Endodermal cell (in vitro differentiated cells): ENCODE results near the gene HNRNPH1. TPM values are rescaled to one million over a fixed set of nuclear protein-coding genes. Genes with fewer than 3 reads are reported as not detected.

Experiments
- DNase-seq: peaks from one replicate; pipeline ENCODE4 v3.0.0-alpha.2; 2017
- H3K27ac ChIP-seq: 2 replicates; pipeline ENCODE4 v1.5.1; 2013; ENCODE audit warnings: mild to moderate bottlenecking, low read depth, low read length, moderate library complexity
- H3K27me3 ChIP-seq: 2 replicates; pipeline ENCODE4 v1.6.1; 2013; ENCODE audit warnings: mild to moderate bottlenecking, low read length, moderate library complexity; ENCODE audit not compliant: insufficient read depth, control insufficient read depth, poor library complexity, severe bottlenecking
- H3K36me3 ChIP-seq: 2 replicates; pipeline ENCODE4 v1.7.0; 2013; ENCODE audit warnings: mild to moderate bottlenecking, low read length, moderate library complexity; ENCODE audit not compliant: control insufficient read depth, insufficient read depth
- H3K4me1 ChIP-seq: one replicate; pipeline ENCODE4 v1.7.0; 2013; ENCODE audit warnings: low read length; ENCODE audit not compliant: control insufficient read depth, insufficient read depth
- H3K4me3 ChIP-seq: 2 replicates; pipeline ENCODE4 v1.5.1; 2013; ENCODE audit warnings: mild to moderate bottlenecking, low read length, moderate library complexity
- H3K9ac ChIP-seq: 2 replicates; pipeline ENCODE4 v1.6.1; 2013; ENCODE audit warnings: mild to moderate bottlenecking, low read length, moderate library complexity; ENCODE audit not compliant: poor library complexity, severe bottlenecking; ENCODE audit errors: extremely low read depth
- H3K9me3 ChIP-seq: 2 replicates; pipeline ENCODE4 v1.6.1; 2013; ENCODE audit warnings: mild to moderate bottlenecking, low read length, moderate library complexity; ENCODE audit not compliant: control insufficient read depth
- H3K27ac Mint-ChIP-seq: 2 replicates; pipeline ENCODE4 v1.8.0; 2020; ENCODE audit warnings: mixed read lengths
- H3K27me3 Mint-ChIP-seq: 2 replicates; pipeline ENCODE4 v1.8.0; 2021; ENCODE audit warnings: mild to moderate bottlenecking, mixed read lengths; ENCODE audit not compliant: insufficient read depth
- H3K36me3 Mint-ChIP-seq: 2 replicates; pipeline ENCODE4 v1.8.0; 2020; ENCODE audit warnings: low read depth, mixed read lengths
- H3K4me1 Mint-ChIP-seq: 2 replicates; pipeline ENCODE4 v1.8.0; 2020; ENCODE audit warnings: mixed read lengths
- H3K4me3 Mint-ChIP-seq: 2 replicates; pipeline ENCODE4 v1.8.0; 2020; ENCODE audit warnings: mild to moderate bottlenecking, moderate library complexity, mixed read lengths
- H3K9me3 Mint-ChIP-seq: 2 replicates; pipeline ENCODE4 v1.8.0; 2020; ENCODE audit warnings: mild to moderate bottlenecking, mixed read lengths
- whole genome bisulfite sequencing, 2 experiments: methylation state at CpG; one replicate each; pipeline versions ENCODE4 v1.1.5 to v1.1.7; 2013; ENCODE audit warnings: missing lambda C conversion rate in 2 of 2, mixed read lengths in 1 of 2; ENCODE audit not compliant: insufficient coverage in 1 of 2, insufficient read length in 1 of 2; 5-methylcytosine and 5-hydroxymethylcytosine counted together
- total RNA-seq, 2 donors: library from RNA; stranded (reverse); fragmentation: NEBNext Ultra II Directional in 1 of 2; extraction: Animal tissue kit (Norgen Biotek cat#: 25700) in 1 of 2; gene quantifications; 2 replicates in 1 of 2; 3 replicates in 1 of 2; pipeline ENCODE4 v1.2.1, GENCODE V29; 2021
- TF ChIP-seq, protein P1 (sequence below): fragments of 200-600 bp; sonication (generic); conservative IDR thresholded peaks from 2 replicates; pipeline ENCODE4 v1.5.0; 2021; ENCODE audit warnings: antibody characterized with exemption, mild to moderate bottlenecking

HNRNPH1 gene
- total RNA-seq, 2 donors from 2014 or later: 801 to 885 TPM

DNA sequence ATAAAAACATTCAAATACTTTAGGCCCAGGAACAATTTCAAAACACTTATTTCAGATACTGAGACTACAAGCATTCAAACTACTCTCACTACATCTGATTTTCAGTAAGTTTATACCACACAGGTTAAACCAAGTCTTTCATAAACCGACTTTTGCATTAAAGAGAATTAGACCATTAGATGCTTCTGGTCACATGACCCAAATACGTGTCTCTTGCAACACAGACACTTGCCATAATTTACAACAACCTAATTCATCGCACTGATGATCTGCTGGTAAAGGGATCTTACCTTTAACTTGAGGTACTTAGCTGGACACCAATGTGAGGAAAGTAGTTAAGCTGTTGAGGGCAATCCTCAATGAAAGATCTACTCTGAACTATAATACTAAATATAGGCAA lies 3.2 kb downstream of the HNRNPH1 start:
- H3K27ac ChIP-seq: no peak overlapping the region
- H3K36me3 ChIP-seq: peaks cover 73% of the 10 kb centered on the region
- WGBS, 2 experiments: 66 to 70% methylated on average over 3 of the region's 3 CpGs
- Mint-ChIP-seq H3K27ac (peak overlapping the region; percentile 93), H3K36me3 (peaks cover 73% of the 10 kb centered on the region), H3K27me3 (no peaks in the 10 kb centered on the region), H3K4me3 (peak overlapping the region; percentile 97), H3K4me1 (peaks cover 42% of the 10 kb centered on the region), H3K9me3 (peaks cover 2% of the 10 kb centered on the region)
- no peaks in the 10 kb centered on the region for H3K27me3 ChIP-seq
- H3K9ac ChIP-seq: peak overlapping the region; percentile 99
- no peak for DNase-seq
- no peaks in the 10 kb centered on the region for H3K9me3 ChIP-seq
- TF ChIP-seq, protein P1, sequence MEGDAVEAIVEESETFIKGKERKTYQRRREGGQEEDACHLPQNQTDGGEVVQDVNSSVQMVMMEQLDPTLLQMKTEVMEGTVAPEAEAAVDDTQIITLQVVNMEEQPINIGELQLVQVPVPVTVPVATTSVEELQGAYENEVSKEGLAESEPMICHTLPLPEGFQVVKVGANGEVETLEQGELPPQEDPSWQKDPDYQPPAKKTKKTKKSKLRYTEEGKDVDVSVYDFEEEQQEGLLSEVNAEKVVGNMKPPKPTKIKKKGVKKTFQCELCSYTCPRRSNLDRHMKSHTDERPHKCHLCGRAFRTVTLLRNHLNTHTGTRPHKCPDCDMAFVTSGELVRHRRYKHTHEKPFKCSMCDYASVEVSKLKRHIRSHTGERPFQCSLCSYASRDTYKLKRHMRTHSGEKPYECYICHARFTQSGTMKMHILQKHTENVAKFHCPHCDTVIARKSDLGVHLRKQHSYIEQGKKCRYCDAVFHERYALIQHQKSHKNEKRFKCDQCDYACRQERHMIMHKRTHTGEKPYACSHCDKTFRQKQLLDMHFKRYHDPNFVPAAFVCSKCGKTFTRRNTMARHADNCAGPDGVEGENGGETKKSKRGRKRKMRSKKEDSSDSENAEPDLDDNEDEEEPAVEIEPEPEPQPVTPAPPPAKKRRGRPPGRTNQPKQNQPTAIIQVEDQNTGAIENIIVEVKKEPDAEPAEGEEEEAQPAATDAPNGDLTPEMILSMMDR: no peak
- peaks cover 9% of the 10 kb centered on the region for H3K4me1 ChIP-seq
- H3K4me3 ChIP-seq: peak overlapping the region; percentile 94

DNA sequence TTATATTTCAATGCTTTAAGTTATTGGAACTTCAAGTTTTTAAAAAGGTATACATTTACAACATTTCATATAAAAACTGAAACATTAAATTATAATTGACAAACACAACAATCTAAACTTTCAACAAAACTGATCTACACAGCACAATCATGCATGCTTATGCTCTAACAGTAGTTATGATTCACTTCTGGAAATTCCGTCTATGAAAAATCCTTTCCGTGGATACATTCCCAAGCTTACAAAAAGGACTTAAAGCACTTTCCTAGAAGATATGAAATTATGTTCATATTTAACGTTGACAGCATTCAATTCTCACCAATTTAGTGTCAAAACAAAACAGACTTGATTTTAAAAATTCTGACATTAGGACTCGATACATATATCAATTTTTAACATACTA lies 3.7 kb downstream of the HNRNPH1 start:
- peaks cover 78% of the 10 kb centered on the region for H3K36me3 Mint-ChIP-seq
- H3K4me1 ChIP-seq: peaks cover 8% of the 10 kb centered on the region
- 80 to 94% methylated on average over 2 to 4 of the region's 4 CpGs for WGBS, 2 experiments
- H3K27me3 Mint-ChIP-seq: no peaks in the 10 kb centered on the region
- H3K9me3 Mint-ChIP-seq: peaks cover 2% of the 10 kb centered on the region
- TF ChIP-seq, protein P1: no peak
- no peaks in the 10 kb centered on the region for H3K27me3 ChIP-seq
- peaks cover 40% of the 10 kb centered on the region for H3K4me1 Mint-ChIP-seq
- H3K9me3 ChIP-seq: no peaks in the 10 kb centered on the region
- no peak overlapping the region for H3K27ac Mint-ChIP-seq
- peak overlapping the region; percentile 99 for H3K9ac ChIP-seq
- DNase-seq: no peak
- H3K4me3 Mint-ChIP-seq: peak overlapping the region; percentile 97
- H3K4me3 ChIP-seq: peak overlapping the region; percentile 94
- H3K27ac ChIP-seq: no peak overlapping the region
- H3K36me3 ChIP-seq: peaks cover 78% of the 10 kb centered on the region

DNA sequence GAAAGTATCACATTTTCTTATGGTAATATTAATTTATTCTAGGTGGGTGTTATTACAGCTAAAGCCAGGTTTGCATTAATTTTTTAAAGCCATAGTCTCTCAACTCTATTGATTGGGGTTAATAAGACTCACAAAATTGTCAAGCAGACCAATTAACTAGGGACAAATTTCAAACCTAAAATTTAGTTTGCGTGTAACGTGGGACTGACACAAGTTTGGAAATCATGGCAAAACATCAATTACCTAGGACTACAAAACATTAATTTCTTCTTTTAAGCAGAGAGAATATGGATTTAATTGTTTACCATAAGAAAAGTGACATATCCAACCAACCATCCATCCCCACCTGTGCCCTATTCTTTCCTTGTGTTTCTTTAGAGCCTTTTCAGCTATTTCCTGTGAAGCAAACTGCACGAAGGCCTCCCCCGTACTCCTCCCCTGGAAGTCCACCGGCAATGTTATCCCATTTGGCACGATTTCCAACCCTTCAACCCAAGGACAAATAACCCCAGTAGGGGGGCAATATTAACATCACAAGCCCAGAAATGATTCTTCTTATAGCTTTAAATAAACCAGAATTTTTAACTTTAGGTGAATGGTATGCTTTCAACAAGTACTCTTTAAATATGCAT lies 4.4 kb downstream of the HNRNPH1 start:
- H3K27me3 Mint-ChIP-seq: no peaks in the 10 kb centered on the region
- peaks cover 85% of the 10 kb centered on the region for H3K36me3 Mint-ChIP-seq
- peaks cover 37% of the 10 kb centered on the region for H3K4me1 Mint-ChIP-seq
- H3K27me3 ChIP-seq: no peaks in the 10 kb centered on the region
- no peaks in the 10 kb centered on the region for H3K9me3 ChIP-seq
- WGBS, 2 experiments: 70 to 82% methylated on average over 2 to 6 of the region's 6 CpGs
- no peak overlapping the region for H3K27ac ChIP-seq
- H3K4me3 Mint-ChIP-seq: peak overlapping the region; percentile 97
- H3K4me3 ChIP-seq: peak overlapping the region; percentile 94
- TF ChIP-seq, protein P1: no peak
- H3K9me3 Mint-ChIP-seq: peaks cover 2% of the 10 kb centered on the region
- peaks cover 86% of the 10 kb centered on the region for H3K36me3 ChIP-seq
- peak overlapping the region; percentile 4 for H3K27ac Mint-ChIP-seq
- H3K4me1 ChIP-seq: peaks cover 2% of the 10 kb centered on the region
- no peak for DNase-seq
- peak overlapping the region; percentile 99 for H3K9ac ChIP-seq
